SK-N-MC (cell line): ENCODE data around the gene NKAIN2.

Experiments
- EZH2 ChIP-seq: fragments of 200-600 bp; sonication (generic); IDR thresholded peaks from one replicate; pipeline ENCODE4 v1.6.1; 2017; ENCODE audit warnings: antibody characterized with exemption
- FOXP2 ChIP-seq: optimal IDR thresholded peaks from 2 replicates; pipeline ENCODE3; 2011; ENCODE audit warnings: mild to moderate bottlenecking, moderate library complexity; ENCODE audit not compliant: insufficient read depth; ENCODE audit errors: extremely low read length, control extremely low read depth
- POLR2AphosphoS5 ChIP-seq: IDR thresholded peaks from 2 replicates; pipeline ENCODE4 v1.6.1; 2012; ENCODE audit warnings: mild to moderate bottlenecking, low read depth, low read length, borderline replicate concordance

GRCh38 chr6:124482071-124482491, 678.4 kb downstream of the NKAIN2 start:
- TF ChIP-seq EZH2 (no peak), POLR2AphosphoS5 (no peak; the same call in 1 of the 2 replicates), FOXP2 (no peak)
